EH (cell line): ENCODE measurements around the gene TMA7B.
"Not testable (repeated sequence)": the region's sequence is repeated elsewhere in the genome, so short reads cannot be mapped to it uniquely, and the experiment has no call there.

ENCODE experiments used
- DNase-seq: peaks from one replicate; pipeline ENCODE4 v3.0.0-alpha.2; 2015; ENCODE audit warnings: low read depth

TMA7B gene

GRCh38 chr22:39932918-39933649 lies 27.1 kb upstream of the TMA7B start:
- peak; percentile 36 for DNase-seq

- DNase-seq = no peak
Observed at GRCh38 chr22:39933741-39934140, 26.5 kb upstream of the TMA7B start.

- DNase-seq = no peak
Observed at GRCh38 chr22:39935116-39935515, 25.1 kb upstream of the TMA7B start.

GRCh38 chr22:39935612-39936011 lies 24.6 kb upstream of the TMA7B start:
- DNase-seq = no peak

- DNase-seq = no peak
Observed at GRCh38 chr22:39936523-39937145, 23.6 kb upstream of the TMA7B start.

- DNase-seq = no peak
Observed at GRCh38 chr22:39937906-39938305, 22.3 kb upstream of the TMA7B start.

GRCh38 chr22:39938509-39939111 lies 21.6 kb upstream of the TMA7B start:
- no peak for DNase-seq

GRCh38 chr22:39939830-39940229 lies 20.4 kb upstream of the TMA7B start:
- no peak for DNase-seq

- no peak for DNase-seq
Observed at GRCh38 chr22:39940757-39941305, 19.4 kb upstream of the TMA7B start.

- no peak for DNase-seq
Observed at GRCh38 chr22:39941601-39942000, 18.6 kb upstream of the TMA7B start.

GRCh38 chr22:39942439-39943230 lies 17.6 kb upstream of the TMA7B start:
- DNase-seq = no peak

- DNase-seq = no peak
Observed at GRCh38 chr22:39943337-39943736, 16.9 kb upstream of the TMA7B start.

- no peak for DNase-seq
Observed at GRCh38 chr22:39943953-39944872, 16.0 kb upstream of the TMA7B start.

- DNase-seq = no peak
Observed at GRCh38 chr22:39946126-39946502, 14.1 kb upstream of the TMA7B start.

- DNase-seq = no peak
Observed at GRCh38 chr22:39946503-39947219, 13.5 kb upstream of the TMA7B start.

- DNase-seq = no peak
Observed at GRCh38 chr22:39947220-39948216, 12.7 kb upstream of the TMA7B start.

GRCh38 chr22:39949964-39950737 lies 10.0 kb upstream of the TMA7B start:
- no peak for DNase-seq

GRCh38 chr22:39951603-39952293 lies 8.4 kb upstream of the TMA7B start:
- DNase-seq = not testable (repeated sequence)
